Osteoblast (primary cell): ENCODE measurements around the gene RBBP4. TPM values are rescaled to one million over a fixed set of nuclear protein-coding genes. Genes with fewer than 3 reads are reported as not detected.
A peak's percentile ranks its signal among the peaks of the same experiment; 100 is the strongest.

ENCODE experiments used
- DNase-seq: peaks from one replicate; pipeline ENCODE4 v3.0.0; 2011; ENCODE audit warnings: low spot score, mixed read lengths; ENCODE audit not compliant: insufficient read length; ENCODE audit errors: missing footprints
- H2AFZ ChIP-seq: 2 replicates; pipeline ENCODE4 v1.6.0; 2011; ENCODE audit warnings: mild to moderate bottlenecking, low read length
- H3K27ac ChIP-seq: 2 replicates; pipeline ENCODE4 v1.5.1; 2011; ENCODE audit warnings: mild to moderate bottlenecking, low read depth, low read length, moderate library complexity
- H3K27me3 ChIP-seq: 2 replicates; pipeline ENCODE4 v1.6.0; 2012; ENCODE audit warnings: mild to moderate bottlenecking, control low read depth, inconsistent platforms, low read length, moderate library complexity; ENCODE audit not compliant: insufficient read depth
- H3K36me3 ChIP-seq: 2 replicates; pipeline ENCODE4 v1.5.1; 2011; ENCODE audit warnings: mild to moderate bottlenecking, low read length, control low read depth, moderate library complexity; ENCODE audit not compliant: insufficient read depth
- H3K4me1 ChIP-seq: 2 replicates; pipeline ENCODE4 v1.5.1; 2011; ENCODE audit warnings: mild to moderate bottlenecking, low read length, control low read depth, moderate library complexity; ENCODE audit not compliant: insufficient read depth
- H3K4me2 ChIP-seq: 2 replicates; pipeline ENCODE4 v1.6.0; 2011; ENCODE audit warnings: mild to moderate bottlenecking, low read length; ENCODE audit not compliant: insufficient read depth
- H3K4me3 ChIP-seq: fragments of 200-600 bp; sonication (generic); 3 replicates; pipeline ENCODE4 v1.5.1; 2012; ENCODE audit warnings: mild to moderate bottlenecking, low read length, inconsistent platforms; ENCODE audit not compliant: insufficient read depth
- H3K79me2 ChIP-seq: 2 replicates; pipeline ENCODE4 v1.6.0; 2012; ENCODE audit warnings: mild to moderate bottlenecking, low read length, control low read depth, inconsistent platforms; ENCODE audit not compliant: insufficient read depth
- H3K9me3 ChIP-seq: 2 replicates; pipeline ENCODE4 v1.5.1; 2011; ENCODE audit warnings: low read depth, low read length, control low read depth
- H4K20me1 ChIP-seq: 2 replicates; pipeline ENCODE4 v1.6.0; 2012; ENCODE audit warnings: mild to moderate bottlenecking, low read length, control low read depth; ENCODE audit not compliant: insufficient read depth
- CTCF ChIP-seq: IDR thresholded peaks from 2 replicates; pipeline ENCODE4 v1.5.1; 2011; ENCODE audit warnings: mild to moderate bottlenecking, low read depth, low read length, moderate library complexity; ENCODE audit errors: extremely low read depth
- total RNA-seq: library from RNA; depleted of rRNA; stranded (reverse); fragments of >200 nt; gene quantifications from 2 replicates; pipeline ENCODE4 v1.2.3, GENCODE V29; 2012

The RBBP4 gene
- total RNA-seq, 1 donor, result 111 TPM

GRCh38 chr1:32715901-32716311 lies 64.9 kb downstream of the RBBP4 start:
- H3K27me3 ChIP-seq, result no peaks in the 10 kb centered on the region
- peaks cover 3% of the 10 kb centered on the region for H3K4me1 ChIP-seq
- TF ChIP-seq CTCF, result no peak
- no peak overlapping the region for H3K4me3 ChIP-seq
- no peaks in the 10 kb centered on the region for H3K9me3 ChIP-seq
- no peak overlapping the region for H2AFZ ChIP-seq
- DNase-seq, result no peak
- no peak overlapping the region for H3K4me2 ChIP-seq
- no peaks in the 10 kb centered on the region for H3K79me2 ChIP-seq
- H3K36me3 ChIP-seq, result no peaks in the 10 kb centered on the region
- no peaks in the 10 kb centered on the region for H4K20me1 ChIP-seq
- H3K27ac ChIP-seq, result no peak overlapping the region

- no peak overlapping the region for H3K27ac ChIP-seq
- peak; percentile 49 for DNase-seq
- H3K4me2 ChIP-seq, result no peak overlapping the region
- no peaks in the 10 kb centered on the region for H3K79me2 ChIP-seq
- no peaks in the 10 kb centered on the region for H3K9me3 ChIP-seq
- H3K4me3 ChIP-seq, result no peak overlapping the region
- H3K36me3 ChIP-seq, result no peaks in the 10 kb centered on the region
- H3K4me1 ChIP-seq, result peaks cover 3% of the 10 kb centered on the region
- no peaks in the 10 kb centered on the region for H4K20me1 ChIP-seq
- TF ChIP-seq CTCF, result no peak
- peak overlapping the region; percentile 49 for H2AFZ ChIP-seq
- H3K27me3 ChIP-seq, result no peaks in the 10 kb centered on the region
These were observed 65.5 kb downstream of the RBBP4 start for GRCh38 chr1:32716312-32717148.

- no peak for TF ChIP-seq CTCF
- no peak overlapping the region for H2AFZ ChIP-seq
- DNase-seq, result no peak
These were observed 66.5 kb downstream of the RBBP4 start for GRCh38 chr1:32717503-32717902.

GRCh38 chr1:32718036-32718435 lies 67.0 kb downstream of the RBBP4 start:
- Histone ChIP-seq H3K36me3 (no peaks in the 10 kb centered on the region), H3K9me3 (no peaks in the 10 kb centered on the region), H3K4me3 (no peak overlapping the region), H3K4me2 (no peak overlapping the region), H2AFZ (no peak overlapping the region), H3K4me1 (peaks cover 6% of the 10 kb centered on the region), H3K27me3 (no peaks in the 10 kb centered on the region), H4K20me1 (no peaks in the 10 kb centered on the region), H3K79me2 (no peaks in the 10 kb centered on the region), H3K27ac (no peak overlapping the region)
- no peak for TF ChIP-seq CTCF
- DNase-seq, result peak; percentile 52

More at GRCh38 chr1:32717503-32717902, 66.5 kb downstream of the RBBP4 start:
- H3K4me1 ChIP-seq, result peaks cover 5% of the 10 kb centered on the region
- H3K27me3 ChIP-seq, result no peaks in the 10 kb centered on the region
- no peak overlapping the region for H3K4me3 ChIP-seq
- no peaks in the 10 kb centered on the region for H3K79me2 ChIP-seq
- H3K4me2 ChIP-seq, result no peak overlapping the region
- no peak overlapping the region for H3K27ac ChIP-seq
- H3K36me3 ChIP-seq, result no peaks in the 10 kb centered on the region
- H4K20me1 ChIP-seq, result no peaks in the 10 kb centered on the region
- no peaks in the 10 kb centered on the region for H3K9me3 ChIP-seq
